HG02798 (cell line): Measurements from ENCODE around the gene ADAMTS12.
"Not testable (repeated sequence)": the region's sequence is repeated elsewhere in the genome, so short reads cannot be mapped to it uniquely, and the experiment has no call there.

Experiments
- ATAC-seq: cut with Tn5 transposase; IDR thresholded peaks from one replicate; pipeline ENCODE4 v1.9.1; 2021; ENCODE audit warnings: mild to moderate bottlenecking; ENCODE audit not compliant: unreplicated experiment, poor library complexity

The ADAMTS12 gene

DNA sequence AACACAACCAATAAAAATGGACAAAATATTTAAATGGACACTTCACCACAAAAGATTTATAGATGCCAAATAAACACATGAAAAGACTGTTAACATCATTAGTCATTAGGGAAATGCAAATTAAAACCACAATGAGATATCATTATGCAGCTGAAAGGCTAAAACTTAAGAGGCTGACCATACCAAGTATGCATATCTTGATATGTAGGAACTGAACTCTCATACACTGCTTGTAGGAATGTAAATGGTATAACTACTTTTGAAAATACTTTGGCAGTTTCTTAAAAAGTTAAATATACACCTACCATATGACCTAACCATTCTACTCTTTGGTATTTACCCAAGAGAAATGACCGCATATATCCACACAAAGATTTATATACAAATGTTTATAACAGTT is 13.6 kb upstream of the ADAMTS12 start:
- ATAC-seq: no peak

DNA sequence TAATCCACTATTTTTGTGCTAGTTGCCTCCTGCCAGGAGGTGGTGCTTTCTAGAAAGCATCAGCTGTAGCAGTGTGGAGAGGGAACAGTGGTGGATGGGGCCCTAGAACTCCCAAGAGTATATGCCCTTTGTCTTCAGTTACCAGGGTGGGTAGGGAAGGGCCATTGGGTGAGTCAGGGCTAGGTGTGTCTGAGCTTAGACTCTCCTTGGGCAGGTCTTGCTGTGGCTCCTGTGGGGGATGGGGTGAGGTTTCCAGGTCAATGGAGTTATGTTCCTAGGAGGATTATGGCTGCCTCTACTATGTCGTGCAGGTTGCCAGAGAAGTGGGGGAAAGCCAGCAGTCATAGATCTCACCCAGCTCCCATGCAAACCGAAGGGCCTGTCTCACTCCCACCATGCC is 11.3 kb upstream of the ADAMTS12 start:
- ATAC-seq: no peak

DNA sequence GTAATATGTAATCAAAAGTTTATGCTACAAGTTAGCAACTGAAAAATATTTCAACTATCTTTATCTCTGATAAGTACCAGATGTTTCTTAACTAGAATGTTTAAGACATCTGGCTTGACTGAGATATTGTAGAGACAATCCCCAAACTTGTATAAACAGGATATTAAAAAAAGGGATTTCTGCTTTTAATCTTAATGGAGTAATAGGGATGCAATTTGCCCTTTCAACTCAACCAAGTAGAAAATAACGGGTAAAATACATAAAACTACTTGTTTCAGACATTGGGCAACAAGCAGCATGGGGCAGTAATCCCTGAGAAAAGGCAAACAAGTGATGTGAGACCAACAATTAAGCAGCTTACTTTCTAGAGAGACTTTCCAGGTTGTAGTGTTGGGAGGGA is 9.4 kb upstream of the ADAMTS12 start:
- ATAC-seq: no peak

- no peak for ATAC-seq
These were observed 2.8 kb upstream of the ADAMTS12 start for GRCh38 chr5:33894566-33894965.

DNA sequence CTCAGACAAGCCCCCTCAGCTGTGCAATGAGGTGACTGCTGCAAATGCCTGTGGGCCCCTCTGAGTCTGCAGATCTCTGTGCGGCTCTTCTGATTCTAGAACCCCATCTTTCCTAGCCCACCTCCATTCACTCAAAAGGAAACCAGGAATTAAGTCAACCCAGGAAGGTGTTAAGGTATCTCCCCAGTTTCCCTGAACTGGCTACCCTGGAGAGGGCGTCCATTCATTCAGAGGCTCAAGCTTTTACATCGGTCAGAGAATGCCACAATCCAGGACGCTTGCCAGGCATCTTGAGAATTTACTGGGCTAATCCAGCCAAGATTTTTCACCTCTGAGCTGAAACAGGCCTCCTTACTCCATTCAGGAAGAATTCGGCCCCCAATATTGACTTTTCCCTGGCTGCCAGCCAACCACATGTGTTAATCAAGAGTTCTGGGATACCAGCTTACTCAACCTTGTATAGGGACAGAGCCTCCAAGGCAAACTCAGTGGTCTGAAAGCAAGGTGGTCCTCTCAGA is 889 bp upstream of the ADAMTS12 start:
- no peak for ATAC-seq

DNA sequence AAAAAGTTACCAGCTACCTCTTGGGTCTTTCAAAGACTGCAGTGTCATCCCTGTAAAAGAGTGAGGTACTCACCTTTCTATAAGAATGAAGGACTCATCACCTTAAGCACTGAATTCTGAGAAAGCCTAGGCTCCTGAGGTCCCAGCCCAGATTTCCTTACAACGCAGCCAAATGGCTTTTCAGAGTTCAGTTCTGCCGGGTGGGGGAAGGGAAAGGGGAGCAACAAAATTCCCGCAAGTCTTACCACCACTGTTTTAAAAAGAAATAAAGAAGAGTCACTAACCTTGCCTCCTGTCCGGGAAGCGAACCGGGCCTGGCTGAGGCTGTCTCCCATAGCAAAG is 373 bp downstream of the ADAMTS12 start:
- no peak for ATAC-seq

- ATAC-seq: no peak
These were observed 1.4 kb downstream of the ADAMTS12 start for GRCh38 chr5:33890131-33891032.

DNA sequence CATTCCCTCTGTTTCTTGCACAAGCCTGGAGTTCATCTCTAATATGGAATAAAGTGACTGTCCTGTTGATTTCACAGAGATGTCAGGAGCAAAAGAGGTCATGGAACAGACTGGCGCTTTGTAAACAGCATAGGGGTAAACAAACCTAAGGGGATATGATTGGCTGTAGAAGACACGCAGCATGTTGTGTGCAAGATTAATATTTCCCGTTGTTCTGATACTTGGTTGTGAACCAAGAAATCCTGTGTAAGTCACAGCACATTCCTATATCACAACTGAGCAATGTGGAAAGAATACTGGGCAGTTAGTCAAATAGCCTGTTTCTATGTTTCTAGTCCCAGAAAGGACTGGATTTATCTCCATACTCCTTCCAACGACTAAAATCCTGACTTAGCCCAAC is 3.2 kb downstream of the ADAMTS12 start:
- no peak for ATAC-seq

DNA sequence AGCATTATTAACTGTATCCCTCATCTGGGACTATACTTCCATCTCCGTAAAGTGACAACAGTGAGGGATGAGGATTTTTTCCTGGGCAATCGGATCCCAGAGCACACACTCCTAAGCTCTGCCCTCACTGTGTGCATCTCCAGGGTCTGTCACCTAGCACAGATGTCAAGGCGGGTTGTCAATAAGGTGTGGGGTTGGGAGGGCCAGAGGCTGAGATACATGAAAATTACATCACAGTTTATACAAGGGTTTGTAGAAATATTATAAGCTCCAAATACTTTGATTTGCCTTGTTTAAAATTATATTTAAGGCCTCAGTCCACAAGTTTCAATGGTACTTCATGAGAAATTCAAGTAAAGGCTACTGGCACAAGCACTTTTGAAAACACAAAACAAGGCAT is 4.5 kb downstream of the ADAMTS12 start:
- ATAC-seq: no peak

DNA sequence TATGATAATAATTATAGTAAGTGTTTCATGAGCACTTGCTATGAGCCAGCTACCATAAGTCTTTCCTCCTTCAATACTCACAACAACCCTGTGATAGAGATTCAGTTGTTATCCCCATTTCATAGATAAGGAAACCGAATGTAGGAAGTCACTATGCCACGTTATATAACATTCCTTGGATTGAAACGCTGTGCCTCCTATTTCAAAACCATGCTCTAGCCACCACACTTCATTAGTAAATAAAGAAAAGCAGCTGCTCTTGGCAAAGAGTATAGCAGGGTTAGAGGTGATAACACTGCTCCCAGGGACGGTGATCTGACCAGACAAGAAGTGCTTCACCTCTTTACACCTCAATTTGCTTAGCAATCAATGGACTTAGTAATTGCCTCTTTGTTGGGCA is 5.5 kb downstream of the ADAMTS12 start:
- no peak for ATAC-seq

DNA sequence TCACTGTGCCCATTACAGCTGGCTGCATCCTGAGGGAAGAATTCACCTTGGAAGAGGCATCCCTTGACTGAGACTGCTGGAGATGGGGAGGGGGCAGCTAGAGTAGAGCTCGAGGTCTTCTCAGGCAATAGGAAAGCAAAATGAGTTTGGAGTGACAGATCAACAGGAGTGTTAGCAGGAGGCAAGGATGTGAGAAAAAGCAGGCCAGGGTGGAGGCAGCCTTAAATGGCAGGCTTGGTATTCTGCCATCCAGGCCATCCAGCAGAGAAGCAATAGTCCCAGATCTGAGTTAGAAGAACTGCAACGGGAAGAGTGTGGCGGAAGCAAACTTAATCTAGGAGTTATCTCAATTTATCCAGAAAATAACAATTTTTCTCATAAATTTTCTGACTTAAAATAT is 6.1 kb downstream of the ADAMTS12 start:
- no peak for ATAC-seq

DNA sequence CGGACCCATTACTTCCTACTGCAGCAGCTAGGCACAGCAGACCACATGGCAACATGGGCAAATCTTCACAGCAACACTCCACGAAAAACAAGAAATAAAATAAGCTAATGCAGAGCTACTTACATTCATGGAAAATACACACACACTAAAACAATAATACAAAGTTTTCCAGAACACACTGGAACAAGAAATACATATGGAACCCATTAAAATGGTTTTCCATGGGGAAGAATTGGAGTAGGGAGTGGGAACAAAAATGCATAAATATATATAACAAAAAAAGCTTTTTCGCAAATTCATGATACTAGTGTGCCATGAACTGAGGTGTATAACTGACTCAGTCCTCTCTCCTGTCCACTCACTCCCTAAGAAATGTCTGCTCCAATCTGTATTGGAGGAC is 8.3 kb downstream of the ADAMTS12 start:
- no peak for ATAC-seq

GRCh38 chr5:33880319-33880718 is 11.5 kb downstream of the ADAMTS12 start:
- ATAC-seq: no peak

DNA sequence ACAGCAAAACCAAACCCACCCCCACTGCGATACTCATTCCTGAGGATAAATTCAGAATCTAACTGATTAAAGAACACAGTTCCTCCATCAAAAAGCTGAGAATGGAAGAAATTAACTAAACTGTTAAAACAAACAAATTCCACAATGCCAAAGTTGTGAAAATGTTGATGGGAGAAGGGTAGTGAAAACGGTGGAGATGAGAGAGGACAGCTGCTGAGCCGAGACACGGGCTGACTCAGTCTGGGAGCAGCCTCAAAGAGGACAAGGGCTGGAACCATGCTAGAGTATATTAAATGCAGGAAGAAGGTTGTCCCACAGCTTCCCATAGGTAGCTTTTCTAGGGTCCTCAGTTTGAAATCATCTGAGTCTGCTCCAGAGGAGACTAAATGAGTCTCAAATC is 14.3 kb downstream of the ADAMTS12 start:
- ATAC-seq: no peak

DNA sequence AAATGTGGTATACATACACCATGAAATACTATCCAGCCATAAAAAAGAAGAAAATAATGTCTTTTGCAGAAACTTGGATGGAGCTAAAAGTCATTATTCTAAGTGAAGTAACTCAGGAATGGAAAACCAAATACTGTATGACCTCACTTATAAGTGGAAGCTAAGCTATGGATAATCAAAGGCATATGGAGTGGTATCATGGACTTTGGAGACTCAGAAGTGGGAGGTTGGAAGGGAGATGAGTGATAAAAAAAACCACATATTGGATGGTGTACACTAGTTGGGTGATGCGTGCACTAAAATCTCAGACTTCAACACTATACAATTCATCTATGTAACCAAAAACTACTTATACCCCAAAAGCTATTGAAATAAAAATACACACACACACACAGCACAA is 24.5 kb downstream of the ADAMTS12 start:
- ATAC-seq: no peak

- not testable (repeated sequence) for ATAC-seq
These were observed 32.6 kb downstream of the ADAMTS12 start for GRCh38 chr5:33859177-33859576.

DNA sequence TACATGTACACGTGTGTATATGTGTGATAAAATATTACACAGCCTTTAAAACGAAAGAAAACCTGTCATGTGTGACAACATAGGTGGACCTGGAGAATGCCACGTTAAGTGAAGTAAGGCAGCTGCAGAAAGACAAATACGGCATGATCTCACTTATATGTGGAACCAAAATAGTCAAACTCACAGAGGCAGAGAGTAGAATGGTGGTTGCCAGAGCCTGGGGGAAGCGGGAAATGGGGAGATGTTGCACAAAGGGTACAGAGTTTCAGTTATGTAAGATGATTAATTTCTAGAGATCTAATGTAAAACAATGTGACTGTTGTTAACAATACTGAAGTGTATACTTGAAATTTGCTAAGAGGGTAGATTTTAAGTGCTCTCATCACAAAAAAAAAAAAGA is 34.8 kb downstream of the ADAMTS12 start:
- peak; percentile 83 for ATAC-seq

GRCh38 chr5:33855396-33855795 is 36.4 kb downstream of the ADAMTS12 start:
- no peak for ATAC-seq

DNA sequence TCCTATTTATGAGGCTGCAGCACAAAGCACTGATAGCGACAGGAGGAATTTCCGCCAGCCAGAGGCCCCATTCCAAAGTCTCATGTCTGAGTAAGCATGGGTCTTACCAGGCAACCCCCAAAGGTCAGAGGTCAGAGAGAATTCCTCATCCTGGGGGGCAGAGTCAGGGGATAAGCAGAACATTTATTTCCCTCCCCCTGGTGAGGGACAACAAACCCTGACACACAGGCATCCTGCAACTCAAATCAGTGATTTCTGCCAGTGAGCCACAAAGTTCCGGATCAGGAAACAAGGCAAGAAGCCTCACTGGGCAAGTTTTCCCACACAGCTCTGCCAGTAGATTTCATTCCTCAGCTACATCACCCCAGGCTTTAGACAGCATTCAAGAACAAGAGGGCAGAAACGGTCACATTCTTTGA is 37.0 kb downstream of the ADAMTS12 start:
- ATAC-seq: no peak

- no peak for ATAC-seq
These were observed 39.0 kb downstream of the ADAMTS12 start for GRCh38 chr5:33852837-33853236.

- no peak for ATAC-seq
These were observed 39.5 kb downstream of the ADAMTS12 start for GRCh38 chr5:33852319-33852718.

DNA sequence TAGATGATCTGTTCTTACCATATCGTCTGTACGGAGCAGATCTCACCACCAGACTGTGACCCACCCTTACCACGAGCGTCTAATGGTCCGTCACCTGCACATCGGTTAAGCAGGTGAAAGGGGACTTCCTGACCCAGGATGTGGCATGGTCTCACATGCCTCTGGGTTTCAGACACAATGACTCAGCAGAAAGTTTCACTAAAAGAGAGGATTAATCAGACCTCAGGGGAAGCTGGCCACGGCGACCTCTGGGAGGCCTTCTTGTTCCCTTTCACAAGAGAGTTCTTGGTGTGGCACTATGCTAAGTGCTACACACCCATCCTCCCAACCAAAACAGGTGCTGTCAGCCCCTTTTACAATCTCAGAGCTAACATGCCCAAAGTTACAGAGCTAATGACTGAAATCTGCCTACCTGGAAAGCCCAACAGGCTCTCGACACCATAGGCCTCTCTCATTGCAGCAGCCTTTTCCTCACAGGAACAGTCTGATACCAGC is 41.6 kb downstream of the ADAMTS12 start:
- peak; percentile 94 for ATAC-seq
